ENCODE results near the gene NCOA3. TPM values are rescaled to one million over a fixed set of nuclear protein-coding genes. Genes with fewer than 3 reads are reported as not detected.
A peak's percentile ranks its signal among the peaks of the same experiment; 100 is the strongest.

Gene NCOA3
- total and polyA plus RNA-seq, 2 experiments from 2014 or later: 6.7 to 16.2 TPM

- Histone ChIP-seq H3K4me3 (no peak overlapping the region), H3K27me3 (no peaks in the 10 kb centered on the region), H3K36me3 (no peaks in the 10 kb centered on the region), H3K9me3 (ENCODE audit: low read depth) (no peaks in the 10 kb centered on the region), H3K27ac (no peak overlapping the region), H3K4me1 (ENCODE audit: low read depth) (no peaks in the 10 kb centered on the region)
- TF ChIP-seq, protein P1, sequence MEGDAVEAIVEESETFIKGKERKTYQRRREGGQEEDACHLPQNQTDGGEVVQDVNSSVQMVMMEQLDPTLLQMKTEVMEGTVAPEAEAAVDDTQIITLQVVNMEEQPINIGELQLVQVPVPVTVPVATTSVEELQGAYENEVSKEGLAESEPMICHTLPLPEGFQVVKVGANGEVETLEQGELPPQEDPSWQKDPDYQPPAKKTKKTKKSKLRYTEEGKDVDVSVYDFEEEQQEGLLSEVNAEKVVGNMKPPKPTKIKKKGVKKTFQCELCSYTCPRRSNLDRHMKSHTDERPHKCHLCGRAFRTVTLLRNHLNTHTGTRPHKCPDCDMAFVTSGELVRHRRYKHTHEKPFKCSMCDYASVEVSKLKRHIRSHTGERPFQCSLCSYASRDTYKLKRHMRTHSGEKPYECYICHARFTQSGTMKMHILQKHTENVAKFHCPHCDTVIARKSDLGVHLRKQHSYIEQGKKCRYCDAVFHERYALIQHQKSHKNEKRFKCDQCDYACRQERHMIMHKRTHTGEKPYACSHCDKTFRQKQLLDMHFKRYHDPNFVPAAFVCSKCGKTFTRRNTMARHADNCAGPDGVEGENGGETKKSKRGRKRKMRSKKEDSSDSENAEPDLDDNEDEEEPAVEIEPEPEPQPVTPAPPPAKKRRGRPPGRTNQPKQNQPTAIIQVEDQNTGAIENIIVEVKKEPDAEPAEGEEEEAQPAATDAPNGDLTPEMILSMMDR (IDR thresholded peaks at IDR 0.05; ENCODE audit: low read depth, low read length): no peak
- no peak for DNase-seq (ENCODE audit: low read depth in 1 of 2, low spot score in 1 of 2)
Measured at GRCh38 chr20:47700327-47700726, 198.6 kb downstream of the NCOA3 start.

GRCh38 chr20:47701612-47702011, 199.9 kb downstream of the NCOA3 start:
- no peaks in the 10 kb centered on the region for H3K9me3 ChIP-seq (ENCODE audit: low read depth)
- no peak overlapping the region for H3K4me3 ChIP-seq
- no peak overlapping the region for H3K27ac ChIP-seq
- H3K27me3 ChIP-seq: no peaks in the 10 kb centered on the region
- no peaks in the 10 kb centered on the region for H3K36me3 ChIP-seq
- no peak for DNase-seq (ENCODE audit: low read depth in 1 of 2, low spot score in 1 of 2)
- H3K4me1 ChIP-seq (ENCODE audit: low read depth): no peaks in the 10 kb centered on the region
- TF ChIP-seq, protein P1 (IDR thresholded peaks at IDR 0.05; ENCODE audit: low read depth, low read length): no peak

DNA sequence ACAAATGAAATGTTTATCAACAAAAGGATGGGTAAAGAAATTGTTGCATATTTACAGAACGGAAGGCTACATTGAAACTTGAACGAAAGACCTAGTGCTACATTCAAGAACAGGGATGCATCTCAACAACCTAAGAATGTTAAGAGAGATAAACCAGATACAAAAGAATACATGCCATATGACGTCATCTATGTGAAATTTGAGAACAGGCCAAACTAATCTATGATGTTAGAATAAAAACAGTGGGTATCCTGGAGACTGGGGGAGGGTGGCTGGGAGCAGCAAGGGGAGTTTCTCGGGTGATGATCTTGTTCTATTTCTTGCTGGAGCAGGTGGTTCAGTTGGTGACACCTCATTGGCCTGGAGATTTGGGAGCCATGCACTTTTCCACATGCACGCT, 202.1 kb downstream of the NCOA3 start:
- Histone ChIP-seq H3K4me1 (ENCODE audit: low read depth) (no peaks in the 10 kb centered on the region), H3K36me3 (no peaks in the 10 kb centered on the region), H3K4me3 (no peak overlapping the region), H3K27ac (no peak overlapping the region), H3K27me3 (no peaks in the 10 kb centered on the region), H3K9me3 (ENCODE audit: low read depth) (no peaks in the 10 kb centered on the region)
- TF ChIP-seq, protein P1 (IDR thresholded peaks at IDR 0.05; ENCODE audit: low read depth, low read length): no peak
- peak in 1 of 2 donors; percentile 51 for DNase-seq (ENCODE audit: low read depth in 1 of 2, low spot score in 1 of 2)

GRCh38 chr20:47704746-47705496, 203.2 kb downstream of the NCOA3 start:
- no peaks in the 10 kb centered on the region for H3K27me3 ChIP-seq
- H3K4me3 ChIP-seq: no peak overlapping the region
- no peak overlapping the region for H3K27ac ChIP-seq
- no peaks in the 10 kb centered on the region for H3K36me3 ChIP-seq
- peak in 1 of 2 donors; percentile 63 for DNase-seq (ENCODE audit: low read depth in 1 of 2, low spot score in 1 of 2)
- no peaks in the 10 kb centered on the region for H3K9me3 ChIP-seq (ENCODE audit: low read depth)
- no peaks in the 10 kb centered on the region for H3K4me1 ChIP-seq (ENCODE audit: low read depth)
- TF ChIP-seq, protein P1 (IDR thresholded peaks at IDR 0.05; ENCODE audit: low read depth, low read length): peak; percentile 8

DNA sequence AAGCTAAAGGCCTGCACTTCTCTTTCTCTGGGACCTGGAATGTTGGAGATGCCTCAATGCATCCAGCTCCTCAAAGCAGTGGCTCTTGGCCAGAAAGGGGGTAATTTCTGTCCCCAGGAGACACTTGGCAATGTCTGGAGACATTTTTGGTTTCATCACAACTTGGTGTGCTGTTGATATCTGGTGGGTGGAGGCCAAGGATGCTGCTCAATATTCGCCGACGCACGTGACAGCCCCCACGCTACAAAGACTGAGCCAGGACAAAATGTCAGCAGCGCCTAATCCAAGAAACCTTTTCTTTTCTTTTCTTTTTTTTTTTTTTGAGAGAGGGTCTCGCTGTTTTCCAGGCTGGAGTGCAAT, 203.8 kb downstream of the NCOA3 start:
- TF ChIP-seq, protein P1 (IDR thresholded peaks at IDR 0.05; ENCODE audit: low read depth, low read length): no peak
- Histone ChIP-seq H3K4me3 (no peak overlapping the region), H3K27me3 (no peaks in the 10 kb centered on the region), H3K27ac (no peak overlapping the region), H3K4me1 (ENCODE audit: low read depth) (no peaks in the 10 kb centered on the region), H3K9me3 (ENCODE audit: low read depth) (no peaks in the 10 kb centered on the region), H3K36me3 (no peaks in the 10 kb centered on the region)
- DNase-seq (ENCODE audit: low read depth in 1 of 2, low spot score in 1 of 2): no peak

Data from cardiac muscle cell (in vitro differentiated cells and primary cell).